Heart left ventricle (tissue), 16 donors: ENCODE measurements around the gene UTRN. TPM values are rescaled to one million over a fixed set of nuclear protein-coding genes. Genes with fewer than 3 reads are reported as not detected.

Source experiments
- ATAC-seq, 4 donors: fragments of 200-7000 bp; cut with Tn5 transposase; one replicate each; pipeline ENCODE4 v1.9.1; 2020 to 2022; ENCODE audit warnings: moderate library complexity in 4 of 4, mild to moderate bottlenecking in 3 of 4, moderate number of reproducible peaks in 1 of 4
- DNase-seq, 5 donors: peaks; one replicate each; pipeline ENCODE4 v3.0.0-alpha.2; 2020
- H3K27ac ChIP-seq, 12 donors: fragments of 200-600 bp; sonication (generic) in 4 of 12; one replicate each; pipeline versions ENCODE4 v1.5.0 to v1.8.0; 2016 to 2022; ENCODE audit warnings: mild to moderate bottlenecking in 2 of 12
- H3K27me3 ChIP-seq, 9 donors: fragments of 200-600 bp; sonication (generic) in 2 of 9; one replicate each; pipeline versions ENCODE4 v1.5.1 to v1.8.0; 2016 to 2022; ENCODE audit warnings: mild to moderate bottlenecking in 3 of 9
- H3K36me3 ChIP-seq, 9 donors: fragments of 200-600 bp; sonication (generic) in 2 of 9; one replicate each; pipeline versions ENCODE4 v1.5.0 to v1.8.0; 2018 to 2022; ENCODE audit warnings: mild to moderate bottlenecking in 2 of 9
- H3K4me1 ChIP-seq, 12 donors: fragments of 200-600 bp; sonication (generic) in 4 of 12; one replicate each; pipeline versions ENCODE4 v1.5.0 to v1.8.0; 2016 to 2022; ENCODE audit warnings: mild to moderate bottlenecking in 3 of 12
- H3K4me3 ChIP-seq, 12 donors: fragments of 200-600 bp; sonication (generic) in 4 of 12; one replicate each; pipeline versions ENCODE4 v1.5.0 to v1.8.0; 2017 to 2022; ENCODE audit warnings: mild to moderate bottlenecking in 9 of 12, moderate library complexity in 4 of 12
- H3K9me3 ChIP-seq, 12 donors: fragments of 200-600 bp; sonication (generic) in 4 of 12; one replicate each; pipeline versions ENCODE4 v1.5.0 to v1.8.0; 2016 to 2022; ENCODE audit warnings: mild to moderate bottlenecking in 1 of 12
- POLR2A ChIP-seq, 2 donors: fragments of 450-650 bp; IDR thresholded peaks; one replicate each; pipeline ENCODE4 v1.6.1; 2017; ENCODE audit warnings: antibody characterized with exemption in 2 of 2, mild to moderate bottlenecking in 2 of 2, moderate library complexity in 2 of 2
- WGBS, 4 donors: extraction: QIAGEN DNeasy Blood & Tissue Kit in 2 of 4; methylation state at CpG; one replicate each; pipeline versions ENCODE4 v1.1.5 to v1.1.7; 2013 to 2018; 5-methylcytosine and 5-hydroxymethylcytosine counted together
- intact Hi-C, 10 donors: fragments of 100-400 bp; cut with DNase I; formaldehyde crosslinking; loops; one replicate each; pipeline versions ENCODE4 v1.11.1 to v1.14.2; 2022
- polyA plus RNA-seq, 2 donors: library from polyadenylated mRNA; stranded (reverse); fragments of 200-250 nt; gene quantifications; one replicate each; pipeline ENCODE4 v1.2.3, GENCODE V29; 2013
- total RNA-seq, 9 donors: library from RNA; depleted of rRNA in 2 of 9; stranded (reverse); fragments of >200 nt in 2 of 9; fragmentation: NEBNext Ultra II Directional in 3 of 9; extraction: Animal tissue kit (Norgen Biotek cat#: 25700) in 3 of 9; gene quantifications; one replicate each; pipeline versions ENCODE4 v1.1.0 to v1.2.4, GENCODE V29; 2016 to 2023
- TF ChIP-seq, protein P1 (sequence below), 12 donors: fragments of 200-600 bp; sonication (generic) in 4 of 12; IDR thresholded peaks; one replicate each; pipeline versions ENCODE4 v1.5.0 to v1.8.0; 2018 to 2022; ENCODE audit warnings: antibody characterized with exemption in 12 of 12, mild to moderate bottlenecking in 5 of 12
- donor health status: ischemic (EF 13 %, LVEDD 7.1; RV severe dilation, severe dysfunction).
- donor health status: healthy with polysubstance abuse.
- donor health status: DM: no; HTN: yes; CAD: no.
- donor health status: DM: no; HTN: no; CAD: no.
- donor health status: ischemic (EF 25% LVEDD 6.9; RV normal size, moderate dysfunction).
- donor health status: ischemic (EF 25% LVEDD 5.7; RV mildly dilated, moderate dysfunction).
- donor health status: healthy.
- donor health status: DM: yes; HTN: yes; CAD: no.
- donor health status: ischemic (EF 35%, LVEDD 5.7; RV mildly dilated, moderate dysfunction).
- donor health status: nonischemic (EF 11% LVEDD 7.7; RV severe dilation, severe dysfunction).
- donor health status: DM: yes; HTN: yes; CAD: no.
- donor health status: PGD.
- donor health status: ischemic (EF 29% LVEDD 5.4; RV normal size, mild dysfunction).
- donor health status: nonischemic (EF 23%, LVEDD 6.1; RV moderate dilation, normal function).

The UTRN gene
- total and polyA plus RNA-seq, 11 donors: 13.9 to 129 (median 77.4) TPM

DNA sequence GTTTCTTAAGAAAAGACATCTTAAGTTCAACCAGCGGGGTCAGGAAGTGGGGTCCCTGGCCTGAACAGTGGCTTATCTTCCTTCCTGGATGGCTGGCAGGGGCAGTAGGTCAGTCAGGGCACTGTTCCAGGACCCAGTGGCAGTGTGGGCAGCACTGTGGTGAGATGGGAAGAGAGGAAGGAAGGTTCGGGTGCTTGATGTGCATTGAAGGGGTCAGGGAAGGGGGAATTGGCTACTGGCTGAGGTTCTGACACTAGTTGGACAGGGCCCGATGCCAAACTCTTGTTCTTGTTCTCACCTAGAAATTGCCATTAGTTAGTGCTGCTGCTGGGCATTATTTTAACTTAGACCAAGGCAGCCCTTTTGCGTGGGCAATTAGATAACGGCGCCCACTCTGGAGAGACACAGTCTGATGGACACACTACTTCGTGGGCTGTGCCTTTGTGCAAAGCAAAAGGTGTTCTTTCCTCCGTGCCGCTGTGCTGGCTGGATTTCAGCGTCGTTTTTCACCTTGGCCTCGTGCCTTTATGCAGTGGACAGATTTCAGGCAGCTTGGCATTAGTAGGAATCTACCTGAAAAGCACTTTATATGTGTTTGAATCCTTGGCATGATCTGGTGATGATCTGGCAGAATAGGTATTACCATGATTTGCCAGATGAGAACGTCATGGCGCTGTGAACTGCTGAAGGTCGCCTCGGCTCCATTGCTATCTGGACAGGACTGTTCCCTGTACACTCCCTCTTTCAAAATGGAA is 30.3 kb downstream of the UTRN start:
- ATAC-seq: peak in 3 of 4 donors; percentile 26 to 65 (median 27)
- Histone ChIP-seq H3K27ac (peak overlapping the region; percentile 4 to 75 (median 64)), H3K36me3 (no peaks in the 10 kb centered on the region), H3K27me3 (no peaks in the 10 kb centered on the region), H3K4me3 (no peak overlapping the region), H3K9me3 (no peaks in the 10 kb centered on the region), H3K4me1 (peaks cover 14 to 92% (median 54%) of the 10 kb centered on the region in 12 donors)
- peak in 3 of 5 donors; percentile 25 to 30 (median 27) for DNase-seq
- TF ChIP-seq, protein P1, sequence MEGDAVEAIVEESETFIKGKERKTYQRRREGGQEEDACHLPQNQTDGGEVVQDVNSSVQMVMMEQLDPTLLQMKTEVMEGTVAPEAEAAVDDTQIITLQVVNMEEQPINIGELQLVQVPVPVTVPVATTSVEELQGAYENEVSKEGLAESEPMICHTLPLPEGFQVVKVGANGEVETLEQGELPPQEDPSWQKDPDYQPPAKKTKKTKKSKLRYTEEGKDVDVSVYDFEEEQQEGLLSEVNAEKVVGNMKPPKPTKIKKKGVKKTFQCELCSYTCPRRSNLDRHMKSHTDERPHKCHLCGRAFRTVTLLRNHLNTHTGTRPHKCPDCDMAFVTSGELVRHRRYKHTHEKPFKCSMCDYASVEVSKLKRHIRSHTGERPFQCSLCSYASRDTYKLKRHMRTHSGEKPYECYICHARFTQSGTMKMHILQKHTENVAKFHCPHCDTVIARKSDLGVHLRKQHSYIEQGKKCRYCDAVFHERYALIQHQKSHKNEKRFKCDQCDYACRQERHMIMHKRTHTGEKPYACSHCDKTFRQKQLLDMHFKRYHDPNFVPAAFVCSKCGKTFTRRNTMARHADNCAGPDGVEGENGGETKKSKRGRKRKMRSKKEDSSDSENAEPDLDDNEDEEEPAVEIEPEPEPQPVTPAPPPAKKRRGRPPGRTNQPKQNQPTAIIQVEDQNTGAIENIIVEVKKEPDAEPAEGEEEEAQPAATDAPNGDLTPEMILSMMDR (IDR thresholded peaks at IDR 0.05): no peak
- TF ChIP-seq POLR2A (IDR thresholded peaks at IDR 0.05): no peak
- WGBS, 4 donors: 49 to 59% (median 57%) methylated on average over 16 of the region's 16 CpGs
- intact Hi-C loops: no loop called here

DNA sequence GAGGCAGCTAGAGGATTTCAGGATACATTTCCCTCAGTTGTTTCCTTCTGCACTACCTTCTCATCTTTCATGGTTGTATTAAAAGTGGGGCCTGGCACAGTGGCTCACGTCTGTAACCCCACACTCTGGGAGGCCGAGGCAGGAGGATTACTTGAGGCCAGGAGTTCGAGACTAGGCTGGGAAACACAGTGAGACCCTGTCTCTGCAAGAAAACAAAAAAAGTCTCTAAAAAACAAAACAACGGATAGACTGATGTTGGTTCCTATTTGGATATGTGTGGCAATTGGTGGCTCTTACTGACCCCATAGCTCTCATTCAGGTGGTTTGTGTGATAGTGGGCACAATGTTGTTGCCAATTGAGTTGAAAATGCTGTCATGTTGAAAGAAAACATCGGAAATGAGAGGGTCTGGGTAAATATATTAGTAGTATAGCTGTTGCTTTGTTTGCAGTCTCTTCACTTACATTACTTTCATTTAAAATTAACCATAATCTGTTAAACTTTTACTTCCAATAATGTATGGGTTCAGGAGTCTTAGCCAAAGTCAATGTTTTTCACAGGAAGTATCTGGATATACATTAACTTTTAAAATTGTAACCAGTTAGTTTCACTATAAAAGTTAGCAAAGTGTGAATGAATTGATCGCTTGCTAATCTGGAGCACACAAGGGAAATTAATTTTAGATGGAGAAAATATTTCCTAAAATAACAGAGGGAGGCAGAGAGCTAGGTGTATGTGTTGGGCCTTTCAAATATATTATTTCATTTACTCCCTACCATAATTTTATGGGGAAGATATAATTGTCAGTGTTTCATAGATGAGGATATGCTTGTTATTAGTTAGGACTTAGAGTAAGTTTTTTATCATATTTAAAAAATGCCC is 31.1 kb downstream of the UTRN start:
- Histone ChIP-seq H3K27ac (peak overlapping the region in 2 of 12 donors; percentile 34 to 69), H3K4me3 (no peak overlapping the region), H3K36me3 (no peaks in the 10 kb centered on the region), H3K4me1 (peaks cover 14 to 85% (median 55%) of the 10 kb centered on the region in 12 donors), H3K9me3 (no peaks in the 10 kb centered on the region), H3K27me3 (no peaks in the 10 kb centered on the region)
- intact Hi-C loops: no loop called here
- TF ChIP-seq, protein P1 (IDR thresholded peaks at IDR 0.05): no peak
- TF ChIP-seq POLR2A (IDR thresholded peaks at IDR 0.05): no peak
- no peak for ATAC-seq
- WGBS, 4 donors: 92 to 95% (median 93%) methylated on average over 6 of the region's 6 CpGs
- no peak for DNase-seq

DNA sequence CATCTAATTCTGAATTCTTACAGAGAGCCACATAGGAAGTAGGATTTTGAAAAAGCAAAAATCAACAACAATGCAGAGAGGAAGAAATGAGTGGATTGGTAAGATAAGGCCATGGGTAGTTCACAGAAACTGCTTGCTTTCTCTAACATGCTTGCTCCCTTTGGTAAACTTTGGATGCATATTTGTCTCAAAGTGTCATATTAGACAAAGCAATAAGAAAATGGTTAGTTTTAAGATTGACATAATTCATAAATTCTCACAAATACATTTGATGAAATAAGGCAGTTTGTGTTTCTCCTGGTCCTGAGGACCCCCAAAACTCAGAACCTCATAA is 31.7 kb downstream of the UTRN start:
- Histone ChIP-seq H3K36me3 (no peaks in the 10 kb centered on the region), H3K27ac (peak overlapping the region in 1 of 12 donors; percentile 66), H3K9me3 (no peaks in the 10 kb centered on the region), H3K4me1 (peaks cover 14 to 79% (median 51%) of the 10 kb centered on the region in 12 donors), H3K4me3 (no peak overlapping the region), H3K27me3 (no peaks in the 10 kb centered on the region)
- DNase-seq: no peak
- TF ChIP-seq POLR2A (IDR thresholded peaks at IDR 0.05): no peak
- ATAC-seq: no peak
- intact Hi-C loops: no loop called here

DNA sequence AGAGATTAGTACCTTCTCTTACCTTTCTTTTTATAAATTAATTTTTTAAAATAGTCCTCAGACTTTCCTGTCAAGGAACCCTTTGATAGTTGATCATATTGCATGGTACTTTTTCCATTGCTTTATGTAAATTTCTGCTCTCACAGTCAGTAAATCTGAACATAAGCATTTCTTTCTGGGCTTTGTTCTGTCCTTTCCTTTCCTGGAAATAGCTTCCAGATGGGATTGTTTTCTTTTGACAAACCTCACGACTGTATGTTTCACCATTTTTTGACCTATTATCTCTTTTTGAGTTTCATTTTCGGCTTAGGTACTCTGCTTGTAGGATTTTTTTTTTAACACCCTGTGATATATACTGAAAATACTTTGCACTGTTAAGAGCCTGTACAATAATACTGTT is 32.6 kb downstream of the UTRN start:
- no peak for DNase-seq
- WGBS, 4 donors: 46 to 71% (median 61%) methylated on average over 2 of the region's 2 CpGs
- Histone ChIP-seq H3K4me1 (peaks cover 14 to 77% (median 50%) of the 10 kb centered on the region in 12 donors), H3K27me3 (no peaks in the 10 kb centered on the region), H3K27ac (peak overlapping the region in 2 of 12 donors; percentile 21 to 66), H3K9me3 (no peaks in the 10 kb centered on the region), H3K36me3 (no peaks in the 10 kb centered on the region), H3K4me3 (no peak overlapping the region)
- intact Hi-C loops: no loop called here
- TF ChIP-seq, protein P1 (IDR thresholded peaks at IDR 0.05): no peak
- no peak for TF ChIP-seq POLR2A (IDR thresholded peaks at IDR 0.05)
- ATAC-seq: no peak
